Activated naive CD8-positive, alpha-beta T cell treated with anti-CD3 and anti-CD28 coated beads for 36 hours (primary cell): ENCODE results near the gene DPP9. TPM values are rescaled to one million over a fixed set of nuclear protein-coding genes. Genes with fewer than 3 reads are reported as not detected.
A peak's percentile ranks its signal among the peaks of the same experiment; 100 is the strongest.

Experiments used
- DNase-seq: peaks from one replicate; pipeline ENCODE4 v3.0.0; 2021
- H3K27ac Mint-ChIP-seq: one replicate; pipeline ENCODE4 v1.8.0; 2022; ENCODE audit warnings: mild to moderate bottlenecking, moderate library complexity, mixed read lengths
- H3K27me3 Mint-ChIP-seq: one replicate; pipeline ENCODE4 v1.8.0; 2022; ENCODE audit warnings: mild to moderate bottlenecking, mixed read lengths
- H3K36me3 Mint-ChIP-seq: one replicate; pipeline ENCODE4 v1.8.0; 2021; ENCODE audit warnings: mild to moderate bottlenecking, mixed read lengths
- H3K4me1 Mint-ChIP-seq: one replicate; pipeline ENCODE4 v1.8.0; 2021; ENCODE audit warnings: mixed read lengths
- H3K4me3 Mint-ChIP-seq: one replicate; pipeline ENCODE4 v1.8.0; 2022; ENCODE audit warnings: mild to moderate bottlenecking, moderate library complexity, mixed read lengths
- H3K9me3 Mint-ChIP-seq: one replicate; pipeline ENCODE4 v1.8.0; 2022; ENCODE audit warnings: mixed read lengths
- total RNA-seq, 2 experiments: library from RNA; stranded (reverse); gene quantifications; one replicate each; pipeline ENCODE4 v1.2.3, GENCODE V29; 2021

DPP9 gene
- total RNA-seq, 2 experiments from 2014 or later: 71.7 to 72.3 TPM

- Mint-ChIP-seq H3K4me1 (peaks cover 2% of the 10 kb centered on the region), H3K4me3 (no peak overlapping the region), H3K27me3 (no peaks in the 10 kb centered on the region), H3K36me3 (peaks cover 7% of the 10 kb centered on the region), H3K27ac (no peak overlapping the region), H3K9me3 (no peaks in the 10 kb centered on the region)
- no peak for DNase-seq
These were observed 75.7 kb downstream of the DPP9 start for GRCh38 chr19:4647676-4648644.

- no peaks in the 10 kb centered on the region for H3K9me3 Mint-ChIP-seq
- no peaks in the 10 kb centered on the region for H3K27me3 Mint-ChIP-seq
- no peak overlapping the region for H3K4me3 Mint-ChIP-seq
- no peak for DNase-seq
- peaks cover 2% of the 10 kb centered on the region for H3K4me1 Mint-ChIP-seq
- peaks cover 9% of the 10 kb centered on the region for H3K36me3 Mint-ChIP-seq
- no peak overlapping the region for H3K27ac Mint-ChIP-seq
These were observed 77.9 kb downstream of the DPP9 start for GRCh38 chr19:4645718-4646117.

GRCh38 chr19:4642625-4643024 lies 81.0 kb downstream of the DPP9 start:
- peaks cover 9% of the 10 kb centered on the region for H3K36me3 Mint-ChIP-seq
- no peak overlapping the region for H3K27ac Mint-ChIP-seq
- DNase-seq: no peak
- no peaks in the 10 kb centered on the region for H3K27me3 Mint-ChIP-seq
- H3K4me3 Mint-ChIP-seq: no peak overlapping the region
- H3K4me1 Mint-ChIP-seq: peaks cover 12% of the 10 kb centered on the region
- no peaks in the 10 kb centered on the region for H3K9me3 Mint-ChIP-seq

- Mint-ChIP-seq H3K4me1 (peaks cover 18% of the 10 kb centered on the region), H3K36me3 (peaks cover 5% of the 10 kb centered on the region), H3K9me3 (no peaks in the 10 kb centered on the region), H3K27me3 (no peaks in the 10 kb centered on the region), H3K4me3 (peak overlapping the region; percentile 99), H3K27ac (no peak overlapping the region)
- no peak for DNase-seq
These were observed 82.5 kb downstream of the DPP9 start for GRCh38 chr19:4641132-4641531.

- no peaks in the 10 kb centered on the region for H3K9me3 Mint-ChIP-seq
- no peak for DNase-seq
- H3K4me3 Mint-ChIP-seq: peak overlapping the region; percentile 99
- peaks cover 19% of the 10 kb centered on the region for H3K4me1 Mint-ChIP-seq
- peaks cover 2% of the 10 kb centered on the region for H3K36me3 Mint-ChIP-seq
- H3K27me3 Mint-ChIP-seq: no peaks in the 10 kb centered on the region
- H3K27ac Mint-ChIP-seq: peak overlapping the region; percentile 93
These were observed 83.2 kb downstream of the DPP9 start for GRCh38 chr19:4640247-4641000.

GRCh38 chr19:4639531-4640246 lies 84.0 kb downstream of the DPP9 start:
- Mint-ChIP-seq H3K9me3 (no peaks in the 10 kb centered on the region), H3K36me3 (peaks cover 2% of the 10 kb centered on the region), H3K27me3 (no peaks in the 10 kb centered on the region), H3K4me3 (peak overlapping the region; percentile 99), H3K4me1 (peaks cover 19% of the 10 kb centered on the region), H3K27ac (peak overlapping the region; percentile 93)
- no peak for DNase-seq

- Mint-ChIP-seq H3K9me3 (no peaks in the 10 kb centered on the region), H3K4me3 (peak within 1 kb of the TSS; percentile 99), H3K27me3 (no peaks in the 10 kb centered on the region), H3K36me3 (peaks cover 2% of the 10 kb centered on the region), H3K4me1 (peaks cover 19% of the 10 kb centered on the region), H3K27ac (peak within 1 kb of the TSS; percentile 98)
- DNase-seq: peak; percentile 99
These were observed 84.7 kb downstream of the DPP9 start, which contains the start of gene TNFAIP8L1 for GRCh38 chr19:4638828-4639530. TNFAIP8L1 (plus strand) TSS chr19:4639516; CDS start chr19:4651870, 12,354 bp downstream.

- H3K27ac Mint-ChIP-seq: peak overlapping the region; percentile 48
- peaks cover 2% of the 10 kb centered on the region for H3K36me3 Mint-ChIP-seq
- H3K27me3 Mint-ChIP-seq: no peaks in the 10 kb centered on the region
- peaks cover 22% of the 10 kb centered on the region for H3K4me1 Mint-ChIP-seq
- H3K9me3 Mint-ChIP-seq: no peaks in the 10 kb centered on the region
- no peak overlapping the region for H3K4me3 Mint-ChIP-seq
- DNase-seq: no peak
These were observed 85.3 kb downstream of the DPP9 start for GRCh38 chr19:4638317-4638716.

GRCh38 chr19:4636761-4637160 lies 86.9 kb downstream of the DPP9 start:
- Mint-ChIP-seq H3K36me3 (no peaks in the 10 kb centered on the region), H3K27ac (no peak overlapping the region), H3K4me3 (peak overlapping the region; percentile 47), H3K9me3 (no peaks in the 10 kb centered on the region), H3K4me1 (peaks cover 25% of the 10 kb centered on the region), H3K27me3 (no peaks in the 10 kb centered on the region)
- DNase-seq: no peak

- peaks cover 25% of the 10 kb centered on the region for H3K4me1 Mint-ChIP-seq
- peak; percentile 82 for DNase-seq
- no peaks in the 10 kb centered on the region for H3K36me3 Mint-ChIP-seq
- no peak overlapping the region for H3K27ac Mint-ChIP-seq
- no peaks in the 10 kb centered on the region for H3K27me3 Mint-ChIP-seq
- peak overlapping the region; percentile 47 for H3K4me3 Mint-ChIP-seq
- no peaks in the 10 kb centered on the region for H3K9me3 Mint-ChIP-seq
These were observed 87.4 kb downstream of the DPP9 start for GRCh38 chr19:4636151-4636717.

- no peaks in the 10 kb centered on the region for H3K9me3 Mint-ChIP-seq
- H3K4me1 Mint-ChIP-seq: peaks cover 25% of the 10 kb centered on the region
- DNase-seq: no peak
- H3K27me3 Mint-ChIP-seq: no peaks in the 10 kb centered on the region
- H3K4me3 Mint-ChIP-seq: no peak overlapping the region
- no peaks in the 10 kb centered on the region for H3K36me3 Mint-ChIP-seq
- no peak overlapping the region for H3K27ac Mint-ChIP-seq
These were observed 87.9 kb downstream of the DPP9 start for GRCh38 chr19:4635754-4636116.

GRCh38 chr19:4633140-4633967 lies 90.3 kb downstream of the DPP9 start:
- no peaks in the 10 kb centered on the region for H3K36me3 Mint-ChIP-seq
- H3K27ac Mint-ChIP-seq: no peak overlapping the region
- H3K4me3 Mint-ChIP-seq: no peak overlapping the region
- H3K27me3 Mint-ChIP-seq: no peaks in the 10 kb centered on the region
- peaks cover 13% of the 10 kb centered on the region for H3K4me1 Mint-ChIP-seq
- peak; percentile 55 for DNase-seq
- H3K9me3 Mint-ChIP-seq: no peaks in the 10 kb centered on the region
